Midbrain (tissue), 1 donor: Measurements from ENCODE around the gene TMPRSS13.
"Not testable (repeated sequence)": the region's sequence is repeated elsewhere in the genome, so short reads cannot be mapped to it uniquely, and the experiment has no call there.

Experiments used
- DNase-seq: peaks from one replicate; lab custom pipeline; 2025; lab: John Stamatoyannopoulos, UW

The TMPRSS13 gene

GRCh38 chr11:117929142-117929915, at the start of gene TMPRSS13:
TMPRSS13 (minus strand) TSS chr11:117929402; CDS start chr11:117929307, 95 bp downstream.
- DNase-seq = no peak

GRCh38 chr11:117978991-117979390, 49.8 kb upstream of the TMPRSS13 start:
- DNase-seq = no peak

GRCh38 chr11:117978291-117978910, 49.2 kb upstream of the TMPRSS13 start:
- DNase-seq = not testable (repeated sequence)

DNA sequence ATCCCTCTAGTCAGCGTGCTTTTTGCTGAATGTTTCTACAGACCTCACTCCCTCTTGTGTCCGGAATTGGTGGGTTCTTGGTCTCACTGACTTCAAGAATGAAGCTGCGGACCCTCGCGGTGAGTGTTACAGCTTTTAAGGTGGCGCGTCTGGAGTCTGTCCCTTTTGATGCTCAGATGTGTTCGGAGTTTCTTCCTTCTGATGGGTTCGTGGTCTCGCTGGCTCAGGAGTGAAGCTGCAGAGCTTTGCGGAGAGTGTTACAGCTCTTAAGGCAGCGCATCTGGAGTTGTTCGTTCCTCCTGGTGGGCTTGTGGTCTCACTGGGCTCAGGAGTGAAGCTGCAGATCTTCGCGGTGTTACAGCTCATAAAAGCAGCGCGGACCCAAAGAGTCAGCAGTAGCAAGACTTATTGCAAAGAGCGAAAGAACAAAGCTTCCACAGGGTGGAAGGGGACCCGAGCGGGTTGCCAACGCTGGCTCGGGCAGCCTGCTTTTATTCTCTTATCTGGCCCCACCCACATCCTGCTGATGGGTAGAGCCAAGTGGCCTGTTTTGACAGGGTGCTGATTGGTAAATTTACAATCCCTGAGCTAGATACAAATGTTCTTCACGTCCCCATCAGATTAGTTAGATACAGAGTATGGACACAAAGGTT, 48.5 kb upstream of the TMPRSS13 start:
- DNase-seq = not testable (repeated sequence)

GRCh38 chr11:117977029-117977428, 47.8 kb upstream of the TMPRSS13 start:
- no peak for DNase-seq

GRCh38 chr11:117976445-117976844, 47.2 kb upstream of the TMPRSS13 start:
- DNase-seq = no peak

DNA sequence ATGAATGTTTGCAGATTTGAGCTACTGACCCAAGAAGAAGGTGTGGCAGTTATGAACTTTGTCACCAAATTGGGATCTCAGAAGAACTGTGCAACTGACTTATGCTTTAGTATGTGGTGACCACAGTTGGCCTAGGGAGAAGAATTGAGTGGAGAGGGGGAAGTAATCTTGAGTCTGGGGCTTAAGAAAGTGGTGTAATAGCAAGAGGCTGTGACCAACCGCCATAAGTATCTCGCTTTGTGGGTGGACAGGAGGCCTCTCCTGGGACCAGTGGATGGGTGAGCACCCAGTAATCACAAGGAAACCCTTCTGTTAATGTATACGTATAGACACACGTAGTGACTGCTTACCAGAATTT, 44.3 kb upstream of the TMPRSS13 start:
- DNase-seq = no peak

DNA sequence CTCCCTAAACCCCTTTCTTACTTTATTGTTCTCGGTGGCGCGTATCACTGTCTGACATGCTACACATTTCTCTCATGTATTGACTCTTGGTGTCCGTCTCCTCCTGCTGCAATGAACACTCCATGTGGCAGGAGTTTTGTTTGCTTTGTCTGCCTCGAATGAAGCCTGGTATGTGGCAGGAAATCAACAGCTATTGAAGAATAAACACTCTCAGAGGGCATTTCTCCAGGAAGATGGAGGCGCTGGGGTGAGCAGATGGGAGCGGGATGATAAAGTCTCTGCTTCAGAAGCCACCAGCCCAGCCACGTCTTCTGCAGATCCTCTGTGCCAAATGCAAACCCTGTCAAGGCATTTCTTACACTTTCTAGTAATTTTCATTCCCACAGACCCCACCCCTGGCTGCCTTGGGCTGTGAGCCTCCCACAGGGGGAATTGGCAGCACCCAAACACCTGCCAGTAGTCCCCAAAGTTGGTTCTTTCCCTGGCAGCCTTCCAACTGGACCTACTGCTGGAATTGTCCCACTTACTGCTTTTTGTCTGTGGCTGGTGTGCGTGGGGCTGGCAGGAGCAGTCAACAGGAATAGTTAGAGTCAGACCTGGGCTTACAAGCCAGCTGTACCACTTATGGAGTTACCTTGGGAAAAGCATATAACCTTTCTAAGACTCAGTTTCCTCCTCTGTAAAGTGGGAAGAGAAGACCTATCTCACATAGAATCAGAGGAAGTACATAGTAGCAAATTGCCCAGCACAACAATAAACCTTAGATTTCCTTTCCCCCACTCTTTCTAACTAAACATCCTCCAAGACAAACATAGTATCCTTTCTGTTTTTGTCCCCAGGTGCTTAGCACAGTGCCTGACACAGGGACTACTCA, 43.7 kb upstream of the TMPRSS13 start:
- DNase-seq = no peak

GRCh38 chr11:117972044-117972443, 42.8 kb upstream of the TMPRSS13 start:
- no peak for DNase-seq

- DNase-seq = no peak
These were observed 41.3 kb upstream of the TMPRSS13 start for GRCh38 chr11:117970400-117971024.

DNA sequence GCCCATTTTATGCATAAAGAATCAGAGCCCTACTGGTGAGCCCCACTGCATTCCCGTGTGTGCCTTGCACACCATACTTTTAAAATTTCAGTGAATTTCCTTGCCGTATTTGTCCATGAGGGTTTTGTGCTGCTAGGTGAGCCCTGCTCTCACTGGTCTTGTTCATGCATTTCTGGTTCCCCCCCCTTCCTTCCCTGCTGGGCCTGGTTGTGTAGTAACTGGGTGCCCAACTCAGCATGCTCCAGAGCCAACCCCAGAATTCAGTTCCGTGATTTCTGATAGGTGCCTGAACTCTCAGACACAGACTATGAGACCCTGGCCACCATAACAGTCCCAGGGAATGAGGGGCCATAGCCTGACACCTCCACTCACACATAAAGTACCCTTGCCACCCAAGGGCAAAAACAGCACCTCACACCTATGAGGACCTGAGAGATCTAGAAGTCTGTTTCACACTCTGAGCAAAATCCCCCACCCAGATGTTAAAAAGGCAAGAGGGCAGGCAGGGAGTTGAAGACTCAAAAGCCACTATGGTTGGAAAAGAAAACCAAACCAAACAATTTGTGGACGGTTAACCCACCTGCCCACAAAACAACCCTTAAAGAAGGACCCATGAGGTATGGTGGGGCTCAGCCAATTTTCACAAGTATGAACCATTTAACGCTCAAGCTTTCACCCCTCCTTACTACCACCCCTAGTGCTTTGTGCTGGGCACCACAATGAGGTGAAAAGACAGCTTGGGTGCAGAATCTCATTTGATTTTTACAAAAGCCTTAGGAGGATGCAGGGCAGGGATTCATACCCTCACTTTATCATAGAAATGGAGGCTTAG, 40.2 kb upstream of the TMPRSS13 start:
- no peak for DNase-seq

GRCh38 chr11:117966908-117967307, 37.7 kb upstream of the TMPRSS13 start:
- no peak for DNase-seq

DNA sequence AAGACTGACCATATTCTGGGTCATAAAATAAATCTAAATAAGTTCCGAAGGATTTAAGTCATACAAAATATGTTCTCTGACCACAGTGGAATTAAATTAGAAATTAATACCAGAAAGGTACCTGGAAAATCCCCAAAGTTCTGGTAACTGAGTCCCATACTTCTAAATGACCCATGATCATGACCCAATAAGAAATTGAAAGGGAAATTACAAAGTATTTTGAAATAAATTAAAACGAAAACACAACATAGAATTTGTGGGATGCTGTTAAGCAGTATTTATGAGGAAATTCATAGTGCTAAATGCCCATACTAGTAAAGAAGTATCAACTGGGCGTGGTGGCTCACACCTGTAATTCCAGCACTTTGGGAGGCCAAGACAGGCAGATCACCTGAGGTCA, 33.6 kb upstream of the TMPRSS13 start:
- no peak for DNase-seq

- DNase-seq = no peak
These were observed 32.7 kb upstream of the TMPRSS13 start for GRCh38 chr11:117961896-117962295.

DNA sequence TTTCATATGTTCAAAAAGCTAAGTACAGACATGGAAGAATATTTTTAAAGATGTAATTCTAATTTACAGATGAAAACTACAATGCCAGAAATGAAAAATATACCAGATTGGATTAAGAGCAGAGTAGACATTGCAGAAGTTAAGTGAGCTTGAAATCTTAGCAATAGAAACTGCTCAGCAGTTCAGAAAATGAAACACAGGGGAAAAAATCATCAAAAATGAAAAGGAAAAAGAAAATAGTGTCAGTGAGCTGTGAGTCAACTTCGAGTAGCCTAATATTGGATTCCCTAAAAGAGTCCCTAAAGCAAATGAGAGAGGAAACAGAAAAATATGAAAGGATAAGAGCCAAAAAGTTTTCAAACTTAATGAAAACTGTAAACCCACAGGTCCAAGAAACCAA, 31.2 kb upstream of the TMPRSS13 start:
- no peak for DNase-seq

GRCh38 chr11:117959438-117960149, 30.4 kb upstream of the TMPRSS13 start:
- no peak for DNase-seq

DNA sequence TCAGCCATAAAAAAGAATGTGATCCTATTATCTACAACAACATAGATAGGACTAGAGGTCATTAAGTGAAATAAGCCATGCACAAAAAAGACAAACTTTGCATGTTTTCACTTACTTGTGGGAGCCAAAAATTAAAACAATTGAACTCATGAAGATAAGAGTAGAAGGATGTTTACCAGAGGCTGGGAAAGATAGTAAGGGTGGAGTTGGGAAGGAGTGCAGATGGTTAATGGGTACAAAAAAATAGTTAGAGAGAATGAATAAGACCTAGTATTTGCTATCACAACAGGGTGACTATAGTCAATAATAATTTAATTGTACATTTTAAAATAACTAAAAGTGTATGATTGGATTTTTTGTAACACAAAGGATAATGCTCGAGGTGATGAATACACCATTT, 29.7 kb upstream of the TMPRSS13 start:
- no peak for DNase-seq

DNA sequence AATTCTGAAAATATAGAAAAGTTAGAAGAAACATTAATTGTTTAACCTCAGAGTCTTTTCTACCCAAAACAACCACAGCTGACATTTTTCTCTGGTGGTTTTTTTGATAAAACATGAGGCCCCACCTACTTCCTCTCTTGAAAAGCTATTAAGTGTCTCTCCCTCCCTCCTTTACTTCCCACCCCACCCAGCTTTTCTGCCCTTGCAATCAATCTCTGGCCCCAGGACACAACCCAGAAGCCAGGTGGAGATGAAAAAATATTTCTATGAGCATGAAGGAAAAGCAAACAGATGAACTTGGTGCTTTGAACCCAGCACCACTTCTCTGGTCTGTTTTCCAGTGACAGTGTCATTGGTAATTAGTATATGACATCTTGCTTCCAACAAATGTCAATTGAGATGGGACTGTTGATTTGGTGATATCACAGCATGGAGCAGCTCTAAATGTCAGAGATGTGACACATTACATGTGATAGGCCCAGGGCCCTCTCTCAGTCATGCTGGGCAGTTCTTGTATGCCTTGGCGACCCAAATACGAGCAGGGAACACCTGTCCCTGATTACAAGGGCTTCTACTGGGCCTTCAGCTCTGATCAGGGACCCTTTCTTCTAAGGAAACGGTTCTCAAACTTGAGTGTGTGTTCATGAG, 23.9 kb upstream of the TMPRSS13 start:
- no peak for DNase-seq
